Measurements from ENCODE around the gene CKB.

GRCh38 chr14:103537175-103537990 lies 14.8 kb upstream of the CKB start:
- TF ChIP-seq, protein P1, sequence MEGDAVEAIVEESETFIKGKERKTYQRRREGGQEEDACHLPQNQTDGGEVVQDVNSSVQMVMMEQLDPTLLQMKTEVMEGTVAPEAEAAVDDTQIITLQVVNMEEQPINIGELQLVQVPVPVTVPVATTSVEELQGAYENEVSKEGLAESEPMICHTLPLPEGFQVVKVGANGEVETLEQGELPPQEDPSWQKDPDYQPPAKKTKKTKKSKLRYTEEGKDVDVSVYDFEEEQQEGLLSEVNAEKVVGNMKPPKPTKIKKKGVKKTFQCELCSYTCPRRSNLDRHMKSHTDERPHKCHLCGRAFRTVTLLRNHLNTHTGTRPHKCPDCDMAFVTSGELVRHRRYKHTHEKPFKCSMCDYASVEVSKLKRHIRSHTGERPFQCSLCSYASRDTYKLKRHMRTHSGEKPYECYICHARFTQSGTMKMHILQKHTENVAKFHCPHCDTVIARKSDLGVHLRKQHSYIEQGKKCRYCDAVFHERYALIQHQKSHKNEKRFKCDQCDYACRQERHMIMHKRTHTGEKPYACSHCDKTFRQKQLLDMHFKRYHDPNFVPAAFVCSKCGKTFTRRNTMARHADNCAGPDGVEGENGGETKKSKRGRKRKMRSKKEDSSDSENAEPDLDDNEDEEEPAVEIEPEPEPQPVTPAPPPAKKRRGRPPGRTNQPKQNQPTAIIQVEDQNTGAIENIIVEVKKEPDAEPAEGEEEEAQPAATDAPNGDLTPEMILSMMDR (IDR thresholded peaks at IDR 0.05): no peak
- TF ChIP-seq POLR2A (IDR thresholded peaks at IDR 0.05): no peak
